HG03565 (cell line): ENCODE results near the gene YWHAQ.
"Not testable (repeated sequence)": the region's sequence is repeated elsewhere in the genome, so short reads cannot be mapped to it uniquely, and the experiment has no call there.

Experiments
- ATAC-seq: cut with Tn5 transposase; IDR thresholded peaks from one replicate; pipeline ENCODE4 v1.9.1; 2021; ENCODE audit warnings: mild to moderate bottlenecking, moderate library complexity; ENCODE audit not compliant: unreplicated experiment

The YWHAQ gene

GRCh38 chr2:9631878-9632700, 1.3 kb upstream of the YWHAQ start:
- ATAC-seq: no peak

DNA sequence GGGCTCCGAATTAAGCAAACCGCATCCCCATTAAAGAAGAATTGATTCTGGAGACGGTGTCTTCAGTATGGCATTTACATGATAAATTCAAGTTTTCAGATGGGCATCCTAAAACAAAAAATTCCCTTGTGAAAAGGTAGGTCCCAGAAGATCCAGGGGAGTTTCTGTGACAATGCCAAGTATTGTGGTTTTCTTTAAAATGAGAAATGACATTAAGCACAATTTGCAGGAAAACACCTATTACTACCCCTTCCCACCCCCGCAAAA, 689 bp upstream of the YWHAQ start:
- ATAC-seq: no peak

DNA sequence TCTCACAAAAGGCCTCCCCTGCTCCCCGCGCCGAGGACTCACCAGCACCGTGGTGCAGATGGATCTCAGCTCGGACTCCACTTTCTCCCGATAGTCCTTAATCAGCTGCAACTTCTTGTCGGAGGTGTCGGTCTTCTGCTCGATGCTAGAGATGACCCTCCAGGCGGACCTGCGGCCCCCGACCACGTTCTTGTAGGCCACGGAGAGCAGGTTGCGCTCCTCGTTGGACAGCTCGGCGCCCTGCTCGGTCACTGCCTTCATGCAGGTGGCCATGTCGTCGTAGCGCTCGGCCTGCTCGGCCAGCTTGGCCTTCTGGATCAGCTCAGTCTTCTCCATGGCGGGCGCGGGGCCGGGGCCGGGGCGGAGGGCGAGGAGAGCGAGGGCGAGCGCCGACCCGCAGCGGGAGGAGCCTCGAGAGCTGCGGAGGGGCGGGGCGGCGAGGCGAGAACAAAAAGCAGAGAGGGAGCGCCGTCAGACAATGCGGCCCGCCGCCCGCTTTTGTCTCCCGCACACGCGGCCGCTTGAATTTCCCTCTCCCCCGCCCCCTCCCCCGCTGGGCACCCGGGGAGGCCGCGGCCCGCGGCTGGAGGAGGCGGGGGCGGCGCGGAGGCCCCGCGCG, 571 bp downstream of the YWHAQ start:
- ATAC-seq: peak; percentile 17

DNA sequence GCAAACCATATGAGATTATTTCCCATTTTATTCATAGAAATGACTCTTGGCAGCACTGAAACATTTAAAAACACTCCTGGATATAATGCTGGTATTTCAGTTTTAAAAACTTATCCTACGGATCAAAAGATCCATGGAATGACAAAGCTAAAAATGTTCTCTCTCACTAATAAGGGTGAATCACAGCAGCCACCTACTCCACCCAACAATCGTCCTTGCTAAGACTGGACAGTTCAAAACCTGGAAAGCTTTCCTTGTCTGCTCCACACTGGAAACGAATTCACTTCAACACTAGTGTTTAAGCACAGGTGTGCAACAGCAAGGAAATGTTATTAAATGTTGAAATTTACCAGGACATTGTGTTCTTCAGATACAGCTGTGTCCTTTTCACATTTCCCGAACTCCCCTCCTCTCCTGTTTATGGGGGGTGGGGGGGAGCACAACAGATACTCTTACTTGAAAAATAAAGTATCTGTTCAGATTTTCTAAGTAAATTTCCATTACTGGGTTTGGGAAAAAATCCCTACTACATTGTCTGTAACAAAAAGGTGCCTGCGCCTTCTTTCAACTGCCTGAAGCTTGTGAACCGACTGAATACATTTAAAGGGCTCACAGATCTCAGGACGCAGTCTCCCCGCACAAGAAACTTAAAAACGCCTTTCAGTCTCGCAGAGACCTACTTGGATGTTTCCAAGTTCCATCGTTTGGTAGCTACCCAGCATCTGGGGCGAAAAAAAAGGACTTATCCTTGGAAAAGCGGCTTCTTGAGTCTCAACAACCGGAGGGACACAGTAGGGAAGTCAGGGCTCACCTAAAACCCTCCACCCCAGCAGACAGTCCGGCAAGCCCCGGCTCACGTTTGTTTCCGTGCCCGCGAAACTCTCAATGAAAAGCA, 1.3 kb downstream of the YWHAQ start:
- no peak for ATAC-seq

GRCh38 chr2:9627310-9627709, 3.5 kb downstream of the YWHAQ start:
- ATAC-seq: no peak

DNA sequence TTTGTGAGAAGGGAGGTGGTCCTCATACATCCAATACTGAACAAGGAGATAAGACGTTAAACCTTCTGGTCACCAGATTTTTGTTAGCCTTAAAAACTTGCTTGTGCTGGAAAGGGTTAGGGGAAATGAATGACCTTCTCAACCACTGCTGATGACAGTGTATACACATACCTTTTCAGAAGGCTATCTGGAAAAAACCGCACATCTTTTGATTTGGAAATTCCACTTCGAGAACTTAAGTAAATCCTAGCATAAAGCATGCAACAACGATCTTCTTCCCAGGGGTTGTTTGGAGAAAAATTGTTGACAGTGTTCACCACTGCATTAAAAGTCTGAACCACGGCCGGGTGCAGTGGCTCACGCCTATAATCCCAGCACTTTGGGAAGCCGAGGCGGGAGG, 7.6 kb downstream of the YWHAQ start:
- no peak for ATAC-seq

GRCh38 chr2:9621655-9622054, 9.1 kb downstream of the YWHAQ start:
- ATAC-seq: not testable (repeated sequence)

DNA sequence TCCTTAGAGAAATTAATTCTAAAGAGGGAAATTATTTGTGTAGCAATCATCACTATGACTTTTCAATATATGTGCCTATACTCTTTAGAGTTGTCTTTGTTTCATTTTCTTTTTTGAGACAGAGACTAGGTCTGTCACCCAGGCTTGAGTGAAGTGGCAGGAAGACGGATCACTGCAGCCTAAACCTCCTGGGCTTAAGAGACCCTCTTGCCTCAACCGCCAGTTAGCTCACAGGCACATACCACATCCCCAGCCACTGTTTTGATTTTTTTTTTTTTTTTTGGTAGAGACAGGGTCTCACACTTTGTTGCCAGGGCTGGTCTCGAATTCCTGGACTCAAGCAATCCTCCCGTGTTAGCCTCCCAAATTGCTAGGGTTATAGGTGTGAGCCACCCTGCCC, 12.4 kb downstream of the YWHAQ start:
- ATAC-seq: no peak

- ATAC-seq: no peak
Observed at GRCh38 chr2:9617749-9618148, 13.0 kb downstream of the YWHAQ start.

- no peak for ATAC-seq
Observed at GRCh38 chr2:9617296-9617695, 13.5 kb downstream of the YWHAQ start.

GRCh38 chr2:9614562-9614961, 16.2 kb downstream of the YWHAQ start:
- ATAC-seq: no peak

DNA sequence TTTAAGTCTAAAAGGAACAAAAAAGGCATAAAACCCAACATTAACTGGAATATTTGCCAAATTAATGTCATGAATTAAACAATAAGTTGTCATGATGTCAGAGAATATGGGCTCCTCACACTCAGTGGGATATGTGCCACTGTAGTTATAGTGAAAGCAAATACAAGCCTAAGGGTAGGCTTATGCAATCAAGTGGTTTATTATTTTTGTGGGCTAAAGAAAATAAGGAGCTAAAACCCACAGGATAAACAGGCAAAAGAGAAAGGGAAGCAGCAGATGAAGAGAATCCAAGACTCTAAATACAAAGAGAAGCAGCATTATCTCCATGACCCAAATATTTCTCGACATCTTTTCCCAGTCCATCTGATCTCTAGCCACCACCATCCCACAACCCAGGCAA, 17.5 kb downstream of the YWHAQ start:
- ATAC-seq: no peak

DNA sequence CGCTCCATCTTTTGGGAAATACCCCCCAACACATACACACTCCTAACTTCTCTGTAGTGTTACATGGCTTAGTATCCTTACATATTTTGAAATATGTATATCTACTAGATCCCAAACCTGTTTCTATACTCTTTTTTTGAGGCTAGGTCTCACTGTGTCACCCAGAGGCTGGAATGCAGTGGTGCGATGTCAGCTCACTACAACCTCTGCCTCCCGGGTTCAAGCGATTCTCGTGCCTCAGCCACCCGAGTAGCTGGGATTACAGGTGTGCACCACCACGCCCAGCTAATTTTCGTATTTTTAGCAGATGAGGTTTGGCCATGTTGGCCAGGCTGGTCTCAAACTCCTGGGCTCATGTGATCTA, 19.3 kb downstream of the YWHAQ start:
- ATAC-seq: not testable (repeated sequence)

DNA sequence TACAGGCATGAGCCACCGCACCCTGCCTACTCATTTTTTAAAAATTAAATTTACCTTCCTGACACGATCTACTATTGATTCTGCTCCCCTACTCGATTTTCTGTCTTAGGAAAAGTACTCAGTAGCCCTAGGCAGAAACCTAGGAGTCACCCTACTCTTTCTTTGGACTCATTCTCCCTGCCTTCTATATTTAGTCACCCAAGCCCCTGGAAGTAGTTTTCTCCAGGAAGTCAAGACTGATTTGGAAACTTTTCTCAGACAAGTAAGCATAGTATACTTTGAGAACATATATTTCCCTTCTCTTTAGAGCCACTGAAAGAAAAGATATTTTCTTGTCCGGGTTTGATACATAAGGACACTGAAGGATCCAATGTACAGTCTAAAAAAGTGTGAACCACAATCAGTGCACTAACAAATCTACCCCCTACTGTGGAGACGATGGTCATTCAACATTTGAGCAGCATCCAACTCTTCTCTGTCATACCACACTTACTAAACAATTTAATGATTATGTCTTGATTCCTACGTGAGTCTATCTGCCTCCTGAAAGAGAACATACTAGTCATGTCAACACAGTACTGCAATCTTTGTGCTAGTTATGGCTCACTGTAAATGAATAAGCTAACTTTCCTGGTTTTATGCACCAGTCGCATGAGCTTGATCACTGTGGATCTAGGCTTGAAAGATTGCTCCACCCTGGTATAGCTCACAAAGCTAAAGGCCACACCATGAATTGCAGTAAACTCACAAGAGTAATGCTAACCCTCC, 19.8 kb downstream of the YWHAQ start:
- ATAC-seq: no peak

DNA sequence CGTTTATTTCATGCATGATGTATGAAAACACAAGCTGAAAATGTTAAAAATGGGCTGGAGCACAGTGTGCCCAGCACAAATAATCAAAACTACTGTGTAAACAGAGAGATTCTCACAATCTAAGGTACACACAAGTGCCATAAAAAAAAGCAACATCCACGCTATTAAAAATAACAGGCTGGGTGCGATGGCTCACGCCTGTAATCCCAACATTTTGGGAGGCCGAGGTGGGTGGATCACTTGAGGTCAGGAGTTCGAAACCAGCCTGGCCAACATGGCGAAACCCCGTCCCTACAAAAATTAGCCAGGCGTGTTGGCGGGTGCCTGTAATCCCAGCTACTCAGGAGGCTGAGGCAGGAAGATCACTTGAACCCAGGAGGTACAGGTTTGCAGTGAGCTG, 22.3 kb downstream of the YWHAQ start:
- not testable (repeated sequence) for ATAC-seq

DNA sequence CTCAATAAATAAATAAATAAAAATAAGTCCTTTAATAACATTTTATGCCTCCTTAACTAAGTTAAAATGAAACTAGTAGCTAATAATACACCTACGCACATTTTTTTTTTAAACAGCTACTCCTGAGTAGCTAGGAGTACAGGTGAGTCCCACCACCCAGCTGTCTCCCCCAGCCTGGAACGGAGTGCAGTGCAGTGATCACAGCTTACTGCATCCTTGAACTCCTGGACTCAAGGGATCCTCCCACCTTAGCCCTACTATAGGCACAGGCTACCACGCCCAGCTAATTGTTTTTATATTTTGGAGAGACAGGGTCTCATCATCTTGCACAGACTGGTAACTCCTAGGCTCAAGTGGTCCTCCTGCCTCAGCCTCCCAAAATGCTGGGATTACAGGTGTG, 28.4 kb downstream of the YWHAQ start:
- ATAC-seq: no peak

- no peak for ATAC-seq
Observed at GRCh38 chr2:9601397-9601796, 29.4 kb downstream of the YWHAQ start.

- no peak for ATAC-seq
Observed at GRCh38 chr2:9599430-9599829, 31.4 kb downstream of the YWHAQ start.

GRCh38 chr2:9596621-9597311, 34.0 kb downstream of the YWHAQ start:
- no peak for ATAC-seq

- no peak for ATAC-seq
Observed at GRCh38 chr2:9595746-9596145, 35.1 kb downstream of the YWHAQ start.

DNA sequence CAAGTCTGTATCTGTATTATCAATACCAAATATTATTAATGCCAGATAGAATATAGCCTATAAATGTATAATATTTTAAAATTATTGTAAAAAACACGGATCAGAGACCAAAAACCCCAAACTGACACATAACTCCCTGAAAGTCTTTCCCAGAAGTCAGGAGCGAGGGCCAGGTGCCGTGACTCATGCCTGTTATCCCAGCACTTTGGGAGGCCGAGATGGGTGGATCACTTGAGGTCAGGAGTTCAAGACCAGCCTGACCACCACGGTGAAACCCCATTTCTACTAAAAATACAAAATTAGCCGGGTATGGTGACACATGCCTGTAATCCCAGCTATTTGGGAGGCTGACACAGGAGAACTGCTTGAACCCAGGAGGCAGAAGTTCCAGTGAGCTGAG, 35.5 kb downstream of the YWHAQ start:
- ATAC-seq: not testable (repeated sequence)
